Upper lobe of left lung (tissue), 6 donors: ENCODE results near the gene USP6NL. TPM values are rescaled to one million over a fixed set of nuclear protein-coding genes. Genes with fewer than 3 reads are reported as not detected.

Experiments
- ATAC-seq, 2 donors: fragments of 200-7000 bp; cut with Tn5 transposase; one replicate each; pipeline ENCODE4 v1.9.1; 2022; ENCODE audit warnings: mild to moderate bottlenecking in 2 of 2, moderate library complexity in 2 of 2; ENCODE audit not compliant: low FRiP score in 2 of 2
- DNase-seq, 2 donors: peaks; one replicate each; pipeline ENCODE4 v3.0.0-alpha.2; 2019 to 2020
- H3K27ac ChIP-seq, 4 donors: fragments of 200-600 bp; sonication (generic); one replicate each; pipeline ENCODE4 v1.5.1; 2016 to 2019
- H3K27me3 ChIP-seq, 4 donors: fragments of 200-600 bp; sonication (generic); one replicate each; pipeline ENCODE4 v1.5.1; 2017 to 2019
- H3K36me3 ChIP-seq, 4 donors: fragments of 200-600 bp; sonication (generic); one replicate each; pipeline ENCODE4 v1.5.1; 2016 to 2019
- H3K4me1 ChIP-seq, 4 donors: fragments of 200-600 bp; sonication (generic); one replicate each; pipeline ENCODE4 v1.5.1; 2018 to 2019
- H3K4me3 ChIP-seq, 4 donors: fragments of 200-600 bp; sonication (generic); one replicate each; pipeline ENCODE4 v1.5.1; 2017 to 2019; ENCODE audit warnings: mild to moderate bottlenecking in 2 of 4, moderate library complexity in 1 of 4
- H3K9me3 ChIP-seq, 4 donors: fragments of 200-600 bp; sonication (generic); one replicate each; pipeline ENCODE4 v1.5.1; 2018 to 2019
- CTCF ChIP-seq, 6 experiments: fragments of 450-650 bp in 4 of 6; fragments of 200-600 bp in 2 of 6; sonication (generic) in 2 of 6; IDR thresholded peaks; one replicate each; pipeline ENCODE4 v1.5.1; 2016 to 2019; ENCODE audit warnings: antibody characterized with exemption in 6 of 6
- EP300 ChIP-seq, 4 donors: sonication (generic); formaldehyde crosslinking; IDR thresholded peaks; one replicate each; pipeline ENCODE4 v1.5.1; 2017; ENCODE audit warnings: antibody characterized with exemption in 4 of 4, control low read depth in 2 of 4
- POLR2A ChIP-seq, 4 donors: fragments of 450-650 bp; IDR thresholded peaks; one replicate each; pipeline ENCODE4 v1.5.1; 2016 to 2017; ENCODE audit warnings: antibody characterized with exemption in 4 of 4, mild to moderate bottlenecking in 2 of 4
- POLR2AphosphoS5 ChIP-seq, 2 donors: sonication (generic); formaldehyde crosslinking; IDR thresholded peaks; one replicate each; pipeline ENCODE4 v1.5.1; 2017; ENCODE audit warnings: antibody characterized with exemption in 2 of 2
- whole genome bisulfite sequencing, 2 donors: methylation state at CpG; one replicate each; pipeline ENCODE4 v1.1.5; 2017 to 2018; 5-methylcytosine and 5-hydroxymethylcytosine counted together
- total RNA-seq, 6 donors: library from RNA; depleted of rRNA in 4 of 6; stranded (reverse); fragments of >200 nt in 4 of 6; gene quantifications; one replicate each; pipeline versions ENCODE4 v1.1.0 to v1.2.1, GENCODE V29; 2016 to 2021
- donor health status: DM: no; HTN: no; CAD: no; lungs with moderate emphysema.
- donor health status: DM: no; HTN: yes; CAD: no; lungs with severe emphysema.

Gene USP6NL
- total RNA-seq, 6 donors from 2014 or later = 16.4 to 28.6 (median 21.8) TPM

GRCh38 chr10:11450427-11450826, 161.0 kb downstream of the USP6NL start:
- Histone ChIP-seq H3K27me3 (no peaks in the 10 kb centered on the region), H3K27ac (no peak overlapping the region), H3K4me3 (no peak overlapping the region), H3K9me3 (no peaks in the 10 kb centered on the region), H3K4me1 (no peaks in the 10 kb centered on the region), H3K36me3 (no peaks in the 10 kb centered on the region)
- TF ChIP-seq EP300 (IDR thresholded peaks at IDR 0.05) = no peak
- TF ChIP-seq CTCF (IDR thresholded peaks at IDR 0.05) = no peak
- TF ChIP-seq POLR2A (IDR thresholded peaks at IDR 0.05) = no peak
- no peak for TF ChIP-seq POLR2AphosphoS5 (IDR thresholded peaks at IDR 0.05)
- 49 to 53% methylated on average over 6 of the region's 6 CpGs for WGBS, 2 donors
- ATAC-seq (no peak), DNase-seq (no peak)

GRCh38 chr10:11449761-11450160, 161.7 kb downstream of the USP6NL start:
- Histone ChIP-seq H3K9me3 (no peaks in the 10 kb centered on the region), H3K4me3 (no peak overlapping the region), H3K4me1 (no peaks in the 10 kb centered on the region), H3K27me3 (no peaks in the 10 kb centered on the region), H3K27ac (no peak overlapping the region), H3K36me3 (no peaks in the 10 kb centered on the region)
- 83 to 85% methylated on average over 8 of the region's 8 CpGs for WGBS, 2 donors
- no peak for TF ChIP-seq CTCF (IDR thresholded peaks at IDR 0.05)
- DNase-seq (no peak), ATAC-seq (no peak)

- DNase-seq = no peak
- TF ChIP-seq POLR2A (IDR thresholded peaks at IDR 0.05) (no peak), POLR2AphosphoS5 (IDR thresholded peaks at IDR 0.05) (no peak)
- H3K36me3 ChIP-seq = no peaks in the 10 kb centered on the region
- H3K27ac ChIP-seq = no peak overlapping the region
- 59 to 62% methylated on average over 11 to 12 of the region's 12 CpGs for WGBS, 2 donors
- no peaks in the 10 kb centered on the region for H3K4me1 ChIP-seq
- no peak for ATAC-seq
- no peaks in the 10 kb centered on the region for H3K27me3 ChIP-seq
- no peak overlapping the region for H3K4me3 ChIP-seq
- H3K9me3 ChIP-seq = no peaks in the 10 kb centered on the region
These were observed 162.8 kb downstream of the USP6NL start for GRCh38 chr10:11448545-11449244.

GRCh38 chr10:11448190-11448544, 163.3 kb downstream of the USP6NL start:
- Histone ChIP-seq H3K4me3 (no peak overlapping the region), H3K4me1 (no peaks in the 10 kb centered on the region), H3K9me3 (no peaks in the 10 kb centered on the region), H3K36me3 (no peaks in the 10 kb centered on the region), H3K27ac (no peak overlapping the region), H3K27me3 (no peaks in the 10 kb centered on the region)
- TF ChIP-seq CTCF (IDR thresholded peaks at IDR 0.05) (no peak), POLR2AphosphoS5 (IDR thresholded peaks at IDR 0.05) (no peak), POLR2A (IDR thresholded peaks at IDR 0.05) (no peak), EP300 (IDR thresholded peaks at IDR 0.05) (no peak)
- ATAC-seq (no peak), DNase-seq (no peak)
- 52 to 69% methylated on average over 7 to 8 of the region's 8 CpGs for WGBS, 2 donors

GRCh38 chr10:11447586-11447985, 163.9 kb downstream of the USP6NL start:
- Histone ChIP-seq H3K36me3 (no peaks in the 10 kb centered on the region), H3K4me3 (no peak overlapping the region), H3K4me1 (no peaks in the 10 kb centered on the region), H3K27me3 (no peaks in the 10 kb centered on the region), H3K9me3 (no peaks in the 10 kb centered on the region), H3K27ac (no peak overlapping the region)
- TF ChIP-seq POLR2A (IDR thresholded peaks at IDR 0.05) = no peak
- no peak for TF ChIP-seq EP300 (IDR thresholded peaks at IDR 0.05)
- TF ChIP-seq CTCF (IDR thresholded peaks at IDR 0.05) = no peak
- no peak for TF ChIP-seq POLR2AphosphoS5 (IDR thresholded peaks at IDR 0.05)
- DNase-seq (peak in 1 of 2 donors; percentile 46), ATAC-seq (no peak)
- WGBS, 2 donors = 83 to 94% methylated on average over 8 to 9 of the region's 9 CpGs
